Neural progenitor cell (in vitro differentiated cells): ENCODE data around the gene STK33. TPM values are rescaled to one million over a fixed set of nuclear protein-coding genes. Genes with fewer than 3 reads are reported as not detected.

Experiments
- DNase-seq: peaks from one replicate; pipeline ENCODE4 v3.0.0-alpha.2; 2016; ENCODE audit warnings: low spot score
- H2AFZ ChIP-seq: fragments of 200-600 bp; sonication (generic); replicated peaks from 2 replicates; pipeline ENCODE4 v1.6.1; 2016; ENCODE audit warnings: antibody characterized with exemption
- H3F3A ChIP-seq: fragments of 200-600 bp; sonication (generic); 2 replicates; pipeline ENCODE4 v1.6.1; 2016; ENCODE audit warnings: antibody characterized with exemption, low read depth
- H3K27ac ChIP-seq: fragments of 200-600 bp; sonication (generic); 2 replicates; pipeline ENCODE4 v1.5.1; 2016; ENCODE audit warnings: mild to moderate bottlenecking
- H3K27me3 ChIP-seq: fragments of 200-600 bp; sonication (generic); 2 replicates; pipeline ENCODE4 v1.6.1; 2016; ENCODE audit warnings: mild to moderate bottlenecking, moderate library complexity
- H3K36me3 ChIP-seq: fragments of 200-600 bp; sonication (generic); 2 replicates; pipeline ENCODE4 v1.5.1; 2016
- H3K4me1 ChIP-seq: fragments of 200-600 bp; sonication (generic); 2 replicates; pipeline ENCODE4 v1.6.1; 2016; ENCODE audit warnings: mixed run types
- H3K4me2 ChIP-seq: fragments of 200-600 bp; sonication (generic); 2 replicates; pipeline ENCODE4 v1.6.1; 2016
- H3K4me3 ChIP-seq: fragments of 200-600 bp; sonication (generic); 2 replicates; pipeline ENCODE4 v1.5.1; 2016
- H3K79me2 ChIP-seq: fragments of 200-600 bp; sonication (generic); 2 replicates; pipeline ENCODE4 v1.6.1; 2016; ENCODE audit warnings: low read depth
- H3K9ac ChIP-seq: fragments of 200-600 bp; sonication (generic); 2 replicates; pipeline ENCODE4 v1.6.1; 2016
- H3K9me3 ChIP-seq: fragments of 200-600 bp; sonication (generic); 2 replicates; pipeline ENCODE4 v1.5.1; 2016; ENCODE audit warnings: low read depth
- H4K20me1 ChIP-seq: fragments of 200-600 bp; sonication (generic); 2 replicates; pipeline ENCODE4 v1.6.1; 2016; ENCODE audit warnings: low read depth
- H3K27ac Mint-ChIP-seq: 3 replicates; pipeline ENCODE4 v1.8.0; 2021; ENCODE audit warnings: mixed read lengths
- H3K27me3 Mint-ChIP-seq: 2 replicates; pipeline ENCODE4 v1.8.0; 2022; ENCODE audit warnings: low read depth, mild to moderate bottlenecking, inconsistent platforms, moderate library complexity, mixed read lengths; ENCODE audit not compliant: insufficient read depth
- H3K36me3 Mint-ChIP-seq: 3 replicates; pipeline ENCODE4 v1.8.0; 2021; ENCODE audit warnings: mixed read lengths
- H3K4me1 Mint-ChIP-seq: 3 replicates; pipeline ENCODE4 v1.8.0; 2021; ENCODE audit warnings: mixed read lengths
- H3K4me3 Mint-ChIP-seq: 3 replicates; pipeline ENCODE4 v1.8.0; 2021; ENCODE audit warnings: mild to moderate bottlenecking, moderate library complexity, mixed read lengths
- H3K9me3 Mint-ChIP-seq: 3 replicates; pipeline ENCODE4 v1.8.0; 2020; ENCODE audit warnings: mixed read lengths
- CTCF ChIP-seq: fragments of 200-600 bp; sonication (generic); IDR thresholded peaks from 2 replicates; pipeline ENCODE4 v1.5.1; 2017; ENCODE audit warnings: antibody characterized with exemption, mild to moderate bottlenecking
- EZH2 ChIP-seq: fragments of 200-600 bp; sonication (generic); IDR thresholded peaks from 2 replicates; pipeline ENCODE4 v1.6.1; 2017; ENCODE audit warnings: antibody characterized with exemption, mild to moderate bottlenecking, moderate library complexity
- EZH2phosphoT487 ChIP-seq: fragments of 200-600 bp; sonication (generic); IDR thresholded peaks from 2 replicates; pipeline ENCODE4 v1.6.1; 2017; ENCODE audit warnings: antibody characterized with exemption
- total RNA-seq: library from RNA; depleted of rRNA; stranded (reverse); fragments of >200 nt; gene quantifications from 2 replicates; pipeline ENCODE4 v1.2.3, GENCODE V29; 2015; ENCODE audit warnings: low replicate concordance

Gene STK33
- total RNA-seq, 1 donor from 2014 or later, result 56.5 TPM

GRCh38 chr11:8567602-8568198 lies 26.3 kb downstream of the STK33 start:
- no peak overlapping the region for H3K4me2 ChIP-seq
- H3K36me3 ChIP-seq, result no peaks in the 10 kb centered on the region
- no peak overlapping the region for H3K27ac Mint-ChIP-seq

DNA sequence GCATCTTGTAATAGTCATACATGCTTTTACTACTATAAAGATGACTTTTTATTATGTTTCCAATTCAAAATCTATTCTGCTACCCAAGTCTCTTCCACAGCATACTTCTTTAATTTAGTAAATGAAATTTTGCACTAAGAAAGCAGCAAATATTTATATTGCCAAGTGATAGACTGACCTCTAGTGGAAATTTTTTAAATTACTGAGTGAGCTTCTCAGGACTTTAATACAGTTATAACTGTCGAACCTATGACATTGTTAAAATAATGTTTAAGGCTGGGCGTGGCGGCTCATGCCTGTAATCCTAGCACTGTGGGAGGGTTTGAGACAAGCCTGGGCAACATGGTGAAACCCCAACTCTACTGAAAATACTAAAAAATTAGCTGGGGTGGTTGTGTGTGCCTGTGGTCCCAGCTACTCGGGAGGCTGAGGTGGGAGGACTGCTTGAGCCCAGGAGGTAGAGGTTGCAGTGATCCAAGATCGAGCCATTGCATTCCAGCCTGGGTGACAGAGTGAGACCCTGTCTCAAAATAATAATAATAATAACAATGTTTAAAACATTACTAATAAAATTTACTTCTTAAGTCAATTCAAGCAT lies 27.3 kb downstream of the STK33 start:
- no peak overlapping the region for H3K27ac ChIP-seq
- no peaks in the 10 kb centered on the region for H3F3A ChIP-seq
- no peak overlapping the region for H3K9ac ChIP-seq
- peaks cover 12% of the 10 kb centered on the region for H3K79me2 ChIP-seq
- H3K36me3 ChIP-seq, result no peaks in the 10 kb centered on the region
- H3K4me1 Mint-ChIP-seq, result peaks cover 4% of the 10 kb centered on the region
- no peaks in the 10 kb centered on the region for H3K27me3 Mint-ChIP-seq
- no peak overlapping the region for H3K4me3 ChIP-seq
- H3K27me3 ChIP-seq, result no peaks in the 10 kb centered on the region
- H3K4me1 ChIP-seq, result no peaks in the 10 kb centered on the region
- no peak overlapping the region for H3K4me2 ChIP-seq
- H3K4me3 Mint-ChIP-seq, result no peak overlapping the region
- peak; percentile 54 for DNase-seq
- H3K27ac Mint-ChIP-seq, result no peak overlapping the region
- H4K20me1 ChIP-seq, result no peaks in the 10 kb centered on the region
- peaks cover 7% of the 10 kb centered on the region for H3K9me3 Mint-ChIP-seq
- H3K36me3 Mint-ChIP-seq, result peaks cover 3% of the 10 kb centered on the region
- no peak overlapping the region for H2AFZ ChIP-seq
- TF ChIP-seq CTCF (peak; percentile 83), EZH2 (no peak), EZH2phosphoT487 (no peak)
- H3K9me3 ChIP-seq, result no peaks in the 10 kb centered on the region

More at GRCh38 chr11:8567602-8568198, 26.3 kb downstream of the STK33 start:
- no peaks in the 10 kb centered on the region for H3K9me3 ChIP-seq
- no peak for DNase-seq
- Mint-ChIP-seq H3K9me3 (no peaks in the 10 kb centered on the region), H3K27me3 (no peaks in the 10 kb centered on the region), H3K4me1 (peaks cover 4% of the 10 kb centered on the region), H3K36me3 (no peaks in the 10 kb centered on the region), H3K4me3 (no peak overlapping the region)
- peaks cover 7% of the 10 kb centered on the region for H3F3A ChIP-seq
- H3K27ac ChIP-seq, result no peak overlapping the region
- H3K4me1 ChIP-seq, result no peaks in the 10 kb centered on the region
- H3K79me2 ChIP-seq, result peaks cover 17% of the 10 kb centered on the region
- no peak overlapping the region for H2AFZ ChIP-seq
- no peak overlapping the region for H3K4me3 ChIP-seq
- H4K20me1 ChIP-seq, result no peaks in the 10 kb centered on the region
- TF ChIP-seq EZH2 (no peak), EZH2phosphoT487 (no peak)
- H3K27me3 ChIP-seq, result no peaks in the 10 kb centered on the region
- H3K9ac ChIP-seq, result no peak overlapping the region

- no peak overlapping the region for H3K9ac ChIP-seq
These were observed 29.5 kb downstream of the STK33 start for GRCh38 chr11:8564526-8564925.

More at GRCh38 chr11:8564526-8564925, 29.5 kb downstream of the STK33 start:
- Histone ChIP-seq H3K4me1 (no peaks in the 10 kb centered on the region), H3F3A (no peaks in the 10 kb centered on the region), H3K4me3 (no peak overlapping the region), H3K27ac (no peak overlapping the region), H3K27me3 (no peaks in the 10 kb centered on the region), H2AFZ (no peak overlapping the region), H3K79me2 (peaks cover 10% of the 10 kb centered on the region), H4K20me1 (no peaks in the 10 kb centered on the region), H3K4me2 (no peak overlapping the region), H3K36me3 (no peaks in the 10 kb centered on the region), H3K9me3 (no peaks in the 10 kb centered on the region)
- no peak for DNase-seq
- Mint-ChIP-seq H3K27me3 (no peaks in the 10 kb centered on the region), H3K9me3 (peaks cover 10% of the 10 kb centered on the region), H3K4me3 (no peak overlapping the region), H3K27ac (no peak overlapping the region), H3K4me1 (peaks cover 4% of the 10 kb centered on the region), H3K36me3 (peaks cover 3% of the 10 kb centered on the region)
- TF ChIP-seq EZH2phosphoT487 (no peak), CTCF (no peak), EZH2 (no peak)
